MV-4-11 (cell line): ENCODE data around the gene CHCT1.

Experiments used
- DNase-seq: peaks from one replicate; lab custom pipeline; 2025; lab: John Stamatoyannopoulos, UW

CHCT1 gene

GRCh38 chr17:60442271-60443173 lies 20.2 kb downstream of the CHCT1 start:
- peak; percentile 47 for DNase-seq

DNA sequence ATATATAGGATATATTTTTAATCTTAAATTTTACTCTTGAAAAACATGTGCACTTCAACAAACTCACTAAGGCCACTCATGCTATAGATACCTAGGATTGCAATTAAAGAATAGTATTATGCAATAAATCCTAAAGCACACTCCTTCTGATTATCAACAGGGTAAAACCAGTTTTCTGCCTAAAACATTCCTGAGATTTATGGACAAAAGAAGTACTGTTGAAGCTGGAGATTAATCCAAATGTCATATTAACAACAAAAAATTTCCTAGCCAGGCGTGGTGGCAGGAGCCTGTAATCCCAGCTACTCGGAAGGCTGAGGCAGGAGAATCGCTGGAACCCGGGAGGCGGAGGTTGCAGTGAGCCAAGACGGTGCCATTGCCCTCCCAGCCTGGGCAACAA lies 21.4 kb downstream of the CHCT1 start:
- no peak for DNase-seq

DNA sequence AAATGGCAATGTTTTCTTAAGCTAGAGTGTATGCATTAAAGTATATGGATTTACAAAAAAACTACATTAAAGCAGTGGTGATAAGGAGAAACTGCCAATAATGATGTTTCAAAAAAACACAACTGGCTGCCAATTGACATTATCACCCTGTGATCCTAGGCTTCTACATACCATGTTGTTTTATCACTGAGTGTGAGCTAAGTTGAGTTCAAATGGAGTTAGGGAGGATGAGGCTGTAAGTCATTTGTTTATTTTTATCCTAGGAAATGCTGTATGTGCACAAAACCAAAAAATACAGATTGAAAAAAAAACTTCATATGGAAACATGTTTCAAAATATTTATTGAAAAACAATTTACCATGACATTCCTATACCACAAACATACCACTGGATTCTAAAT lies 22.9 kb downstream of the CHCT1 start:
- no peak for DNase-seq

DNA sequence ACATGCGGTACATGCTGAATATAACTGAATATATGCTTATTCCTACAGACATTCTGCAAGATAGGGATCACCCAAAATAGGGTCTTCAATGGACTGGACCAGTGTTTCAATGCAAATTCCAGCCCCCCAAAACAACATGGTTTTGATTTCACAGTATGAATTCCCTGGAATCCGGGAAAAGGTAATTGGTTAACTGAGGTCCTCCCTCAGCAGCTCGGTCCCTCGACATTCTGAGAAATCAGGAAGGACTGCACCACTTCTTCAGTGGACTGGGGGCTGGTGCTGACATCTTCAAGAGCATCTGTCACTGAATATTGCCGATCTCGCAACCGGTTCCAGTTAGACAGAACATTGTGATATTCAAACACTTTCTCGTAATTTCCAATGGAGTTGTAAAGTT lies 25.1 kb downstream of the CHCT1 start:
- DNase-seq = no peak

- no peak for DNase-seq
Observed at GRCh38 chr17:60451071-60451470, 28.8 kb downstream of the CHCT1 start.

GRCh38 chr17:60451965-60452364 lies 29.7 kb downstream of the CHCT1 start:
- no peak for DNase-seq

- DNase-seq = no peak
Observed at GRCh38 chr17:60455378-60455777, 33.1 kb downstream of the CHCT1 start.

- DNase-seq = no peak
Observed at GRCh38 chr17:60457148-60457547, 34.9 kb downstream of the CHCT1 start.

GRCh38 chr17:60461584-60461983 lies 39.3 kb downstream of the CHCT1 start:
- DNase-seq = no peak

GRCh38 chr17:60463157-60463835 lies 41.0 kb downstream of the CHCT1 start:
- DNase-seq = no peak

DNA sequence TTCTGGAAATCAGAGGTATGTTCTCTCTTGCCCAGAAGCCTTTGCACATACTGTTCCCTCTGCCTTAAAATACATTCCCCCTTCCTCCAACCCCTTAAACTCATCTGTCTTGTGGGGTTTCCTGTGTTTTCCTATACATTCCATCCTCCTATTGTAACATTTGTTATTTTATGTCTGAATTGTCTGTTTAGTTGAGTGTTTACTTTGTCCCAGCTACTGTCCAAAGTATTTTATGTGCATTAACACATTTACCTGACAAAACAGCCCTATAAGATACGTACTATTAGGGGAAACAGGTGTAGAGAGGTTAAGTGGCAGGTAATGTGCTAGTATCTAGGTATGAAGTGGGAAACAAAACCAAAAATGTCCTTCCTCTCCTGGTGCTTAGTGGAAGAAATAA lies 42.1 kb downstream of the CHCT1 start:
- DNase-seq = no peak

DNA sequence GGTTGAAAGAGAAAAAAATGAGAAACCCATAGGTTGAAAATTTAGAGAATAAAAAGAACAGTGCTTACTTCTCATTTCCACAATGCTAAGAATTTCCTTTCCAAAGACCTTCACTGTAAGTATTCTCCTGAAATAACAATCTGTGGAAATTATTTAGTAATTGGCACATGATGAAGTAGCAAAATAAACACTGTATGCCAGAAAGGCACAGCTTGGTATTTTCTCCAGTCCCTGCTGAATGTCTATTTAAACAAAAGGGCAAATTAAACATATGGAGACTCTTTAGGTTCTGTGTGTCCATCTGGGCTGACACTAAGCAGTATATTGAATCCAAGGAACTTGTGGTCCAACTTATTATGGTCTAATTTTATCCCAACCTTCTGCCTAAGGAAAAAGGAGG lies 46.1 kb downstream of the CHCT1 start:
- DNase-seq = no peak

DNA sequence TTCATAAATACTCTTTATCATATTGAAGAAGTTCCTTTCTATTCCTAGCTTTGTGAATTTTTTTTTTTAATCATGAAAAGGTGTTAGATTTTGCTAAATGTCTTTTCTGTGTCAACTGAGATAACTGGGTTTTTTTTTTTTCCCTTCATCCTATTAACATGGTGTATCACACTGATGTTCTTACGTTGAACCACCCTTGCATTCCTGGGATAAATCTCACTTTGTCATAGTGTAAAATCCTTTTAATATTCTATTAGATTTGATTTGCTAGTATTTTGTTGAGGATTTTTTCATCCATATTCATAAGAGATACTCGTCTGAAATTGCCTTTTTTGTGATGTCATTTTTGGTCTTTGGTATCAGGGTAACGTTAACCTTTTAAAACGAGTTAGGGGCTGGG lies 49.2 kb downstream of the CHCT1 start:
- DNase-seq = no peak

DNA sequence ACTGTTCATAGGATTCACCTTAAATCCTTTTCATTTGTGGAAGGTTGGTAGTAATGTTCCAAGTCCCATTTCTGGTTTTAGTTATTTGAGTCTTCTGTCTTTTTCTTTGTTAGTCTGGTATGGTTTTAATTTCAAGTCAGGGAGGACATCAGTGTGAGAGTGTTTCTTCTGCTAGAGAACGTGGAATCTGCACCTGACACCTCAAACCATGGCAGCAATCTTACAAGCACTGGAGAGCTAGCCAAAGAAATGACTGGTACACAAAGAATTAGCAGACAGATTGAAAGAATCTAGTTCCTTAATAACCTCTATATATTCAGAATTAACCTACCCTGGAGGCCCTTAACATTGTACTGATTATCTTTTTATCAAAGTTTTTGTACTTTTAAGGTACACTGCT lies 50.2 kb downstream of the CHCT1 start:
- no peak for DNase-seq

DNA sequence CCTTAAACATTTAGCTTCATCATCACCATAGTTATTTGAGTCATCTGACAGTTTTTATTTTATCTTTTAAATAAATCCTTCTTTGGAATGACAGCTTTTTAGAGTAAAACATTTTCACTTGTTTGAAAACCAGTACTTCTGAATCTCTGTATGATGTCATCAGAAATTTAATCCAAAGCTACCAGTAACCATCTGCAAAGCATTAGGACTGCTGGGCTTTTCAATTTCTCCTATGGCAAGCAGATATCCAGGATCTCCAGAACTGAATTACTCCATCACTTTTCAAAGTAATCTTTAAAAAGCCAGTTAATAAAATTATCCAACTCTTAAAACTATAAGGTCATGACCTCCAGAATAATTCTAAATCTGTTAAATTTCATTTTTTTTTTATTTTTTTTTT lies 51.5 kb downstream of the CHCT1 start:
- DNase-seq = no peak
